ENCODE results near the gene EIF3F. TPM values are rescaled to one million over a fixed set of nuclear protein-coding genes. Genes with fewer than 3 reads are reported as not detected.

EIF3F gene
- total and polyA plus RNA-seq, 2 of the 13 experiments (the other 11 are each of a cell fraction or from before 2014, with no cell fraction given), result 109 to 191 TPM

GRCh38 chr11:8043756-8044155, 56.6 kb downstream of the EIF3F start:
- FAIRE-seq, result no peak
- no peaks in the 10 kb centered on the region for H3K36me3 ChIP-seq (replicated peaks in 1 of 2; ENCODE audit: control insufficient read depth in 1 of 2, insufficient read depth in 2 of 2, low read length in 2 of 2)
- H3K79me2 ChIP-seq (ENCODE audit: insufficient read depth, low read length), result no peaks in the 10 kb centered on the region
- TF ChIP-seq PRDM15 (CRISPR knock-in tag; IDR thresholded peaks at IDR 0.05) (no peak), ZNF329 (CRISPR knock-in tag; IDR thresholded peaks at IDR 0.05; ENCODE audit: low read depth) (no peak), FLYWCH1 (CRISPR knock-in tag; IDR thresholded peaks at IDR 0.05) (no peak), PAXIP1 (CRISPR knock-in tag; conservative IDR thresholded peaks at IDR 0.05) (no peak), ZNF652 (CRISPR knock-in tag; IDR thresholded peaks at IDR 0.05; ENCODE audit: borderline replicate concordance, low read depth) (no peak), GRHL1 (CRISPR knock-in tag; conservative IDR thresholded peaks at IDR 0.05) (no peak), REL (CRISPR knock-in tag; conservative IDR thresholded peaks at IDR 0.05) (no peak), ZNF83 (CRISPR knock-in tag; IDR thresholded peaks at IDR 0.05; ENCODE audit: borderline replicate concordance) (no peak), ZNF121 (CRISPR knock-in tag; IDR thresholded peaks at IDR 0.05) (no peak), ZNF230 (CRISPR knock-in tag; IDR thresholded peaks at IDR 0.05) (no peak), ATF7-NPFF (CRISPR knock-in tag; IDR thresholded peaks at IDR 0.05; ENCODE audit: low read depth) (no peak)
- H3K4me1 ChIP-seq (ENCODE audit: insufficient read depth, low read length), result no peaks in the 10 kb centered on the region
- no peak overlapping the region for H3K27ac ChIP-seq (ENCODE audit: extremely low read length, insufficient read depth, low read length)
- DNase-seq (ENCODE audit: low spot score), result no peak
- H3K4me3 ChIP-seq (replicated peaks in 1 of 3; ENCODE audit: insufficient read depth in 1 of 3, low read depth in 2 of 3, low read length in 3 of 3), result no peak overlapping the region
- in situ Hi-C loops (cut with HindIII; ENCODE audit: extremely low pct_ligation_motif_present, low pct_unique_long_range_greater_than_20kb), result no loop called here
- WGBS (ENCODE audit: low lambda C conversion rate), result 2% methylated on average over 2 of the region's 2 CpGs
- no peak for ATAC-seq
- POLR2A ChIA-PET, result no interaction called here
- H3K27me3 ChIP-seq (ENCODE audit: control insufficient read depth in 1 of 2, insufficient read depth in 2 of 2, low read length in 2 of 2), result no peaks in the 10 kb centered on the region; a peak in 1 of 5 replicates
- CTCF ChIA-PET (ENCODE audit: low intra/inter-chr PET ratio, low total read pairs), result no interaction called here
- BruUV-seq (replicated peaks), result no TSS peak
- no peaks in the 10 kb centered on the region for H3K9me3 ChIP-seq (ENCODE audit: low read length)
- no peak overlapping the region for H2AFZ ChIP-seq (ENCODE audit: low read length)
- no peaks in the 10 kb centered on the region for H4K20me1 ChIP-seq (ENCODE audit: insufficient read depth, low read length)
- H3K4me2 ChIP-seq (ENCODE audit: low read depth, low read length), result no peak overlapping the region
- intact Hi-C loops (cut with micrococcal nuclease; ENCODE audit: unreplicated experiment), result no loop called here
- H3K9ac ChIP-seq (ENCODE audit: insufficient read depth, low read depth, low read length), result no peak overlapping the region

Measured in HepG2 (cell line).